ENCODE results near the gene CDC27. TPM values are rescaled to one million over a fixed set of nuclear protein-coding genes. Genes with fewer than 3 reads are reported as not detected.
A peak's percentile ranks its signal among the peaks of the same experiment; 100 is the strongest.

CDC27 gene
- 92.6 and 104 TPM in 2 replicates for total RNA-seq (2022)
- percentile 86 among the genes with signal in this experiment for Bru-seq, nascent RNA
- BruChase-seq, experiment 1, labeled RNA remaining after a 2-hour chase = percentile 90 among the genes with signal in this experiment
- BruChase-seq, experiment 2, labeled RNA remaining after a 6-hour chase = percentile 89 among the genes with signal in this experiment
- long read RNA-seq, full-length matches to known transcripts = 13 of 34 reads
- long read RNA-seq, partial matches to known transcripts = 4 of 34 reads
- long read RNA-seq, other reads (novel, unspliced or antisense) = 17 of 34 reads

- no TSS peak for BruUV-seq (replicated peaks)
- CTCF ChIA-PET = interaction anchor here (0.6 to 1.0 kb wide), 4 partner anchors 9 to 511 kb away, joined by 4 to 7 read pairs (median 5); no protein-coding TSS in a partner anchor
- H3K4me1 ChIP-seq = peaks cover 12% of the 10 kb centered on the region
- H3K9me3 ChIP-seq = no peaks in the 10 kb centered on the region
- H3K4me3 Mint-ChIP-seq (ENCODE audit: unreplicated experiment) = peak within 1 kb of the TSS; percentile 99
- TF ChIP-seq CTCF (IDR thresholded peaks at IDR 0.05; ENCODE audit: insufficient read depth in 1 of 2, low read depth in 1 of 2, low read length in 1 of 2, severe bottlenecking in 1 of 2, unreplicated experiment in 1 of 2) = no peak
- H3K36me3 ChIP-seq (ENCODE audit: control insufficient read depth, insufficient read depth, low read length) = no peaks in the 10 kb centered on the region
- POLR2A ChIA-PET = interaction anchor here (0.9 to 1.0 kb wide), 3 partner anchors 9 to 134 kb away, joined by 3 to 6 read pairs (median 6); partner anchors contain the start of gene EFCAB13
- H3K36me3 Mint-ChIP-seq (ENCODE audit: insufficient read depth, unreplicated experiment) = peaks cover 5% of the 10 kb centered on the region
- peak within 1 kb of the TSS; percentile 96 for H3K27ac Mint-ChIP-seq (ENCODE audit: unreplicated experiment)
- H3K4me3 ChIP-seq (ENCODE audit: low read depth, low read length) = peak within 1 kb of the TSS; percentile 79
- no peaks in the 10 kb centered on the region for H3K27me3 Mint-ChIP-seq (ENCODE audit: insufficient read depth, unreplicated experiment)
- peaks cover 10% of the 10 kb centered on the region for H3K9me3 Mint-ChIP-seq (ENCODE audit: unreplicated experiment)
- DNase-seq = peak; percentile 98 to 100
- intact Hi-C loops (cut with micrococcal nuclease; ENCODE audit: unreplicated experiment) = no loop called here
- H3K4me1 Mint-ChIP-seq (ENCODE audit: low read depth, unreplicated experiment) = peaks cover 35% of the 10 kb centered on the region
- no peaks in the 10 kb centered on the region for H3K27me3 ChIP-seq (replicated peaks; ENCODE audit: control insufficient read depth, insufficient read depth, low read length)
These were observed at the start of gene CDC27 for GRCh38 chr17:47188876-47189731. TSS of gene CDC27 (minus strand) at chr17:47189295. CDS start at chr17:47189172, 123 bp downstream.

GRCh38 chr17:47238321-47239010 lies 49.4 kb upstream of the CDC27 start:
- ChIA-PET POLR2A (no interaction called here), CTCF (no interaction called here)
- H3K27me3 Mint-ChIP-seq (ENCODE audit: insufficient read depth, unreplicated experiment) = no peaks in the 10 kb centered on the region
- no peak overlapping the region for H3K27ac Mint-ChIP-seq (ENCODE audit: unreplicated experiment)
- intact Hi-C loops (cut with micrococcal nuclease; ENCODE audit: unreplicated experiment) = no loop called here
- TF ChIP-seq CTCF (IDR thresholded peaks at IDR 0.05; ENCODE audit: insufficient read depth in 1 of 2, low read depth in 1 of 2, low read length in 1 of 2, severe bottlenecking in 1 of 2, unreplicated experiment in 1 of 2) = no peak
- Histone ChIP-seq H3K4me3 (ENCODE audit: low read depth, low read length) (no peak overlapping the region), H3K27me3 (replicated peaks; ENCODE audit: control insufficient read depth, insufficient read depth, low read length) (0 out of 2 replicates have a peak, but pooled peaks cover under 1% of the 10 kb centered on the region), H3K4me1 (no peaks in the 10 kb centered on the region), H3K9me3 (0 out of 2 replicates have a peak, but pooled peaks cover 3% of the 10 kb centered on the region), H3K36me3 (ENCODE audit: control insufficient read depth, insufficient read depth, low read length) (no peaks in the 10 kb centered on the region)
- no peak for DNase-seq
- no peak overlapping the region for H3K4me3 Mint-ChIP-seq (ENCODE audit: unreplicated experiment)
- H3K9me3 Mint-ChIP-seq (ENCODE audit: unreplicated experiment) = no peaks in the 10 kb centered on the region
- H3K36me3 Mint-ChIP-seq (ENCODE audit: insufficient read depth, unreplicated experiment) = no peaks in the 10 kb centered on the region
- no peaks in the 10 kb centered on the region for H3K4me1 Mint-ChIP-seq (ENCODE audit: low read depth, unreplicated experiment)
- no TSS peak for BruUV-seq (replicated peaks)

GRCh38 chr17:47237841-47238240 lies 48.7 kb upstream of the CDC27 start:
- Mint-ChIP-seq H3K27ac (ENCODE audit: unreplicated experiment) (no peak overlapping the region), H3K4me1 (ENCODE audit: low read depth, unreplicated experiment) (no peaks in the 10 kb centered on the region), H3K4me3 (ENCODE audit: unreplicated experiment) (no peak overlapping the region), H3K27me3 (ENCODE audit: insufficient read depth, unreplicated experiment) (no peaks in the 10 kb centered on the region), H3K36me3 (ENCODE audit: insufficient read depth, unreplicated experiment) (no peaks in the 10 kb centered on the region), H3K9me3 (ENCODE audit: unreplicated experiment) (no peaks in the 10 kb centered on the region)
- BruUV-seq (replicated peaks) = no TSS peak
- no peaks in the 10 kb centered on the region for H3K4me1 ChIP-seq
- no peaks in the 10 kb centered on the region for H3K27me3 ChIP-seq (replicated peaks; ENCODE audit: control insufficient read depth, insufficient read depth, low read length)
- no peak overlapping the region for H3K4me3 ChIP-seq (ENCODE audit: low read depth, low read length)
- intact Hi-C loops (cut with micrococcal nuclease; ENCODE audit: unreplicated experiment) = no loop called here
- ChIA-PET CTCF (no interaction called here), POLR2A (no interaction called here)
- no peaks in the 10 kb centered on the region for H3K36me3 ChIP-seq (ENCODE audit: control insufficient read depth, insufficient read depth, low read length)
- DNase-seq = no peak
- no peak for TF ChIP-seq CTCF (IDR thresholded peaks at IDR 0.05; ENCODE audit: insufficient read depth in 1 of 2, low read depth in 1 of 2, low read length in 1 of 2, severe bottlenecking in 1 of 2, unreplicated experiment in 1 of 2)
- 0 out of 2 replicates have a peak, but pooled peaks cover 3% of the 10 kb centered on the region for H3K9me3 ChIP-seq

Data from Caco-2 (cell line).